ENCODE data around the gene ZNF385B.
"Not testable (repeated sequence)": the region's sequence is repeated elsewhere in the genome, so short reads cannot be mapped to it uniquely, and the experiment has no call there.

Gene ZNF385B

GRCh38 chr2:179898873-179899272, 37.5 kb upstream of the ZNF385B start:
- TF ChIP-seq CTCF (IDR thresholded peaks at IDR 0.05; ENCODE audit: low read depth, low read length): peak; percentile 35
- TF ChIP-seq MAX (IDR thresholded peaks at IDR 0.05; ENCODE audit: low read depth, low read length): no peak
- TF ChIP-seq MYC (IDR thresholded peaks at IDR 0.05; ENCODE audit: low read depth, low read length): no peak
- no peak for TF ChIP-seq POLR2A (IDR thresholded peaks at IDR 0.05; ENCODE audit: extremely low read depth, insufficient read length)
- peak; percentile 62 for DNase-seq (ENCODE audit: low read depth)
- H3K4me3 ChIP-seq (ENCODE audit: low read depth, low read length): no peak overlapping the region

GRCh38 chr2:179893616-179894015, 32.2 kb upstream of the ZNF385B start:
- DNase-seq (ENCODE audit: low read depth): no peak

GRCh38 chr2:179891237-179891636, 29.8 kb upstream of the ZNF385B start:
- TF ChIP-seq CTCF (IDR thresholded peaks at IDR 0.05; ENCODE audit: low read depth, low read length): no peak
- TF ChIP-seq MAX (IDR thresholded peaks at IDR 0.05; ENCODE audit: low read depth, low read length): no peak
- no peak overlapping the region for H3K4me3 ChIP-seq (ENCODE audit: low read depth, low read length)
- DNase-seq (ENCODE audit: low read depth): no peak

More at GRCh38 chr2:179893616-179894015, 32.2 kb upstream of the ZNF385B start:
- H3K4me3 ChIP-seq (ENCODE audit: low read depth, low read length): no peak overlapping the region
- TF ChIP-seq MAX (IDR thresholded peaks at IDR 0.05; ENCODE audit: low read depth, low read length) (no peak), MYC (IDR thresholded peaks at IDR 0.05; ENCODE audit: low read depth, low read length) (no peak), POLR2A (IDR thresholded peaks at IDR 0.05; ENCODE audit: extremely low read depth, insufficient read length) (no peak), CTCF (IDR thresholded peaks at IDR 0.05; ENCODE audit: low read depth, low read length) (no peak)

GRCh38 chr2:179890666-179891065, 29.3 kb upstream of the ZNF385B start:
- H3K4me3 ChIP-seq (ENCODE audit: low read depth, low read length): no peak overlapping the region
- TF ChIP-seq POLR2A (IDR thresholded peaks at IDR 0.05; ENCODE audit: extremely low read depth, insufficient read length) (no peak), MYC (IDR thresholded peaks at IDR 0.05; ENCODE audit: low read depth, low read length) (no peak), CTCF (IDR thresholded peaks at IDR 0.05; ENCODE audit: low read depth, low read length) (no peak), MAX (IDR thresholded peaks at IDR 0.05; ENCODE audit: low read depth, low read length) (no peak)

GRCh38 chr2:179888642-179889041, 27.2 kb upstream of the ZNF385B start:
- H3K4me3 ChIP-seq (ENCODE audit: low read depth, low read length); DNase-seq (ENCODE audit: low read depth): not testable (repeated sequence)

More at GRCh38 chr2:179890666-179891065, 29.3 kb upstream of the ZNF385B start:
- no peak for DNase-seq (ENCODE audit: low read depth)

- TF ChIP-seq MYC (IDR thresholded peaks at IDR 0.05; ENCODE audit: low read depth, low read length): no peak
- no peak for TF ChIP-seq CTCF (IDR thresholded peaks at IDR 0.05; ENCODE audit: low read depth, low read length)
- TF ChIP-seq MAX (IDR thresholded peaks at IDR 0.05; ENCODE audit: low read depth, low read length): no peak
- TF ChIP-seq POLR2A (IDR thresholded peaks at IDR 0.05; ENCODE audit: extremely low read depth, insufficient read length): no peak
- DNase-seq (ENCODE audit: low read depth): no peak
- no peak overlapping the region for H3K4me3 ChIP-seq (ENCODE audit: low read depth, low read length)
These were observed 22.8 kb upstream of the ZNF385B start for GRCh38 chr2:179884193-179884592.

All from NB4 (cell line).